SW480 (cell line): ENCODE measurements around the gene DLGAP4.

ENCODE experiments used
- DNase-seq: peaks from one replicate; pipeline ENCODE4 v3.0.0-alpha.2; 2016; ENCODE audit warnings: low spot score

DLGAP4 gene

GRCh38 chr20:36308986-36309385 is 2.8 kb downstream of the DLGAP4 start:
- DNase-seq: no peak

- no peak for DNase-seq
Observed at GRCh38 chr20:36309643-36310042, 3.5 kb downstream of the DLGAP4 start.

GRCh38 chr20:36310215-36310981 is 4.3 kb downstream of the DLGAP4 start:
- DNase-seq: no peak

- DNase-seq: no peak
Observed at GRCh38 chr20:36311141-36311853, 5.2 kb downstream of the DLGAP4 start.

- no peak for DNase-seq
Observed at GRCh38 chr20:36311854-36312723, 6.0 kb downstream of the DLGAP4 start.

GRCh38 chr20:36312724-36313441 is 6.7 kb downstream of the DLGAP4 start:
- DNase-seq: no peak

GRCh38 chr20:36313476-36313875 is 7.3 kb downstream of the DLGAP4 start:
- DNase-seq: no peak

- no peak for DNase-seq
Observed at GRCh38 chr20:36313926-36314325, 7.8 kb downstream of the DLGAP4 start.

- DNase-seq: peak; percentile 43
Observed at GRCh38 chr20:36314734-36315544, 8.8 kb downstream of the DLGAP4 start.

- no peak for DNase-seq
Observed at GRCh38 chr20:36315545-36316351, 9.6 kb downstream of the DLGAP4 start.

GRCh38 chr20:36317675-36318074 is 11.5 kb downstream of the DLGAP4 start:
- DNase-seq: peak; percentile 30

- DNase-seq: no peak
Observed at GRCh38 chr20:36318166-36318565, 12.0 kb downstream of the DLGAP4 start.

GRCh38 chr20:36319356-36320260 is 13.5 kb downstream of the DLGAP4 start:
- DNase-seq: no peak

GRCh38 chr20:36320261-36320897 is 14.2 kb downstream of the DLGAP4 start:
- no peak for DNase-seq

GRCh38 chr20:36320898-36321695 is 15.0 kb downstream of the DLGAP4 start:
- DNase-seq: no peak

GRCh38 chr20:36322131-36322530 is 16.0 kb downstream of the DLGAP4 start:
- DNase-seq: no peak

GRCh38 chr20:36330091-36330490 is 24.0 kb downstream of the DLGAP4 start:
- no peak for DNase-seq

- DNase-seq: no peak
Observed at GRCh38 chr20:36331209-36331608, 25.1 kb downstream of the DLGAP4 start.
